Memory B cell (primary cell): ENCODE data around the gene SPAG9.

Source experiments
- ATAC-seq: fragments of 150-1000 bp; cut with Tn5 transposase; 2 replicates; pipeline ENCODE4 v1.10.0; 2021; ENCODE audit warnings: low read depth, mild to moderate bottlenecking, moderate library complexity
- DNase-seq, 2 donors: peaks; one replicate each; pipeline ENCODE4 v3.0.0; 2022; ENCODE audit warnings: low spot score in 2 of 2
- H3K27ac Mint-ChIP-seq: one replicate; pipeline ENCODE4 v1.8.0; 2022; ENCODE audit warnings: mild to moderate bottlenecking, moderate library complexity, mixed read lengths
- H3K27me3 Mint-ChIP-seq: one replicate; pipeline ENCODE4 v1.8.0; 2022; ENCODE audit warnings: mixed read lengths
- H3K36me3 Mint-ChIP-seq: one replicate; pipeline ENCODE4 v1.8.0; 2022; ENCODE audit warnings: mild to moderate bottlenecking, mixed read lengths
- H3K4me1 Mint-ChIP-seq: one replicate; pipeline ENCODE4 v1.8.0; 2022; ENCODE audit warnings: mixed read lengths
- H3K4me3 Mint-ChIP-seq: one replicate; pipeline ENCODE4 v1.8.0; 2022; ENCODE audit warnings: mild to moderate bottlenecking, moderate library complexity, mixed read lengths
- H3K9me3 Mint-ChIP-seq: one replicate; pipeline ENCODE4 v1.8.0; 2022; ENCODE audit warnings: mixed read lengths

Gene SPAG9, protein sequence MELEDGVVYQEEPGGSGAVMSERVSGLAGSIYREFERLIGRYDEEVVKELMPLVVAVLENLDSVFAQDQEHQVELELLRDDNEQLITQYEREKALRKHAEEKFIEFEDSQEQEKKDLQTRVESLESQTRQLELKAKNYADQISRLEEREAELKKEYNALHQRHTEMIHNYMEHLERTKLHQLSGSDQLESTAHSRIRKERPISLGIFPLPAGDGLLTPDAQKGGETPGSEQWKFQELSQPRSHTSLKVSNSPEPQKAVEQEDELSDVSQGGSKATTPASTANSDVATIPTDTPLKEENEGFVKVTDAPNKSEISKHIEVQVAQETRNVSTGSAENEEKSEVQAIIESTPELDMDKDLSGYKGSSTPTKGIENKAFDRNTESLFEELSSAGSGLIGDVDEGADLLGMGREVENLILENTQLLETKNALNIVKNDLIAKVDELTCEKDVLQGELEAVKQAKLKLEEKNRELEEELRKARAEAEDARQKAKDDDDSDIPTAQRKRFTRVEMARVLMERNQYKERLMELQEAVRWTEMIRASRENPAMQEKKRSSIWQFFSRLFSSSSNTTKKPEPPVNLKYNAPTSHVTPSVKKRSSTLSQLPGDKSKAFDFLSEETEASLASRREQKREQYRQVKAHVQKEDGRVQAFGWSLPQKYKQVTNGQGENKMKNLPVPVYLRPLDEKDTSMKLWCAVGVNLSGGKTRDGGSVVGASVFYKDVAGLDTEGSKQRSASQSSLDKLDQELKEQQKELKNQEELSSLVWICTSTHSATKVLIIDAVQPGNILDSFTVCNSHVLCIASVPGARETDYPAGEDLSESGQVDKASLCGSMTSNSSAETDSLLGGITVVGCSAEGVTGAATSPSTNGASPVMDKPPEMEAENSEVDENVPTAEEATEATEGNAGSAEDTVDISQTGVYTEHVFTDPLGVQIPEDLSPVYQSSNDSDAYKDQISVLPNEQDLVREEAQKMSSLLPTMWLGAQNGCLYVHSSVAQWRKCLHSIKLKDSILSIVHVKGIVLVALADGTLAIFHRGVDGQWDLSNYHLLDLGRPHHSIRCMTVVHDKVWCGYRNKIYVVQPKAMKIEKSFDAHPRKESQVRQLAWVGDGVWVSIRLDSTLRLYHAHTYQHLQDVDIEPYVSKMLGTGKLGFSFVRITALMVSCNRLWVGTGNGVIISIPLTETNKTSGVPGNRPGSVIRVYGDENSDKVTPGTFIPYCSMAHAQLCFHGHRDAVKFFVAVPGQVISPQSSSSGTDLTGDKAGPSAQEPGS (N-terminal part only)

DNA sequence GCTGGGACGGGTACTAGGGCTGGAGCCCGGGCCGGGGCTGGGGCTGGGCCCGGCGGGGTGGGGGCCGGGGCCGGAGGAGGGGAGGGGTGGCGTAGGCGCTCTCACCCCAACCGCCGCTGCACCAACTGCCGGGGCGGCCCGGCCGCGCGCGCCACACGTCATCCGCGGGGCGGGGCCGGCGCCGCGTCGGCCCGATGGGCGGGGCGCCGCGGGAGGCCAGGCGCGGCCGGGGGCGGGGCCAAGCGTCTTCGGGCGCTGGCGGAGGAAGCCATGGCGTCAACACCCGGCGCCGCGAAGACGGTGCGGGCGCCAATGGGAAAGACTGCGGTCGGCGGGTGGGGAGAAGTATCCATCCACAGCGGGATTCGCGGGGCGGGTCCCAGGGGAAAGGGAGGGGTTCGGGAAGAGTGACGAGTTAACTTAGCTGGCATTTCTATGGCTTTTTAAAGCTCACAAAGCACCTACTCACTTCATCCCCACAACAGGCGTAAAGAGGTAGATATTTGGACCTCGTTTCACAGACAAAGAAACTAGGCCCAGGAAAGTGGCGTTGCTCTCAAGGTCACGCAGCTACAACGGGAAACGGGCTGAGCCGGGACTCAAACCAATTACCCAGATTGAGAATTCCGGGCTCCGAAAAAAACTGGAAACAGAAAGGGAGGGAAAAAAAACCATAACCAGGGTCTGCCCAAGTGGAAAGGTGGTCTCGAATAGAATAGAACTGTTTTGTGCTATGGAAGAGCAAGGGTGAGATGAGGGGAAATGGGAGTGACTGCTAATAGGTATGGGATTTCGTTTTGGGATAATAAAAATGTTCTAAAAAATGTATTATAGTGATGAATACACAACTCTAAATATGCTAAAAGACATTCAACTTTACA is at the start of gene SPAG9:
SPAG9 (minus strand) TSS at position 130 of the 881 bp plus-strand sequence. CDS start 212 bp downstream, outside the sequence.
- Mint-ChIP-seq H3K36me3 (no peaks in the 10 kb centered on the region), H3K4me3 (peak within 1 kb of the TSS; percentile 97), H3K4me1 (peaks cover 21% of the 10 kb centered on the region), H3K9me3 (no peaks in the 10 kb centered on the region), H3K27ac (peak within 1 kb of the TSS; percentile 96), H3K27me3 (no peaks in the 10 kb centered on the region)
- ATAC-seq, result peak; percentile 83
- DNase-seq, result peak; percentile 87

DNA sequence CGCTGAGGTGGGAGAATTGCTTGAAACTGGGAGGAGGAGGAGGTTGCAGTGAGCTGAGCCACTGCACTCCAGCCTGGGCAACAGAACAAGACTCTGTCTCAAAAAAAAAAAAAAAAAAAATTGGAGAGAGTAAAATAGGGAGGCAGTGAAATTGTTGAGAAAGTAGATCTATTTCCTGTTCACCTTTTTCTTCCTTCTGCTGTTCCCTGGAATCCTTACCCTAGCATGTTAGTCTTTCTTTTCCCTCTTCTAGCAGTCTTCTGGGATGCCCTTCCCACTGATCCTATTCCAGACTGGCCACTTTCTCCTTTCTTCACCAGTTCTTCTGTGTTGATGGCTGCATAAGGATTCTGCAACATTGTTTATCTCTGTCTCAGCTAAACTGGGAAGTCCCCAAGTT is 48.7 kb upstream of the SPAG9 start:
- DNase-seq, result no peak
- H3K9me3 Mint-ChIP-seq, result no peaks in the 10 kb centered on the region
- no peaks in the 10 kb centered on the region for H3K27me3 Mint-ChIP-seq
- no peak for ATAC-seq
- H3K27ac Mint-ChIP-seq, result no peak overlapping the region
- H3K36me3 Mint-ChIP-seq, result peaks cover 12% of the 10 kb centered on the region
- no peak overlapping the region for H3K4me3 Mint-ChIP-seq
- H3K4me1 Mint-ChIP-seq, result peaks cover 17% of the 10 kb centered on the region

DNA sequence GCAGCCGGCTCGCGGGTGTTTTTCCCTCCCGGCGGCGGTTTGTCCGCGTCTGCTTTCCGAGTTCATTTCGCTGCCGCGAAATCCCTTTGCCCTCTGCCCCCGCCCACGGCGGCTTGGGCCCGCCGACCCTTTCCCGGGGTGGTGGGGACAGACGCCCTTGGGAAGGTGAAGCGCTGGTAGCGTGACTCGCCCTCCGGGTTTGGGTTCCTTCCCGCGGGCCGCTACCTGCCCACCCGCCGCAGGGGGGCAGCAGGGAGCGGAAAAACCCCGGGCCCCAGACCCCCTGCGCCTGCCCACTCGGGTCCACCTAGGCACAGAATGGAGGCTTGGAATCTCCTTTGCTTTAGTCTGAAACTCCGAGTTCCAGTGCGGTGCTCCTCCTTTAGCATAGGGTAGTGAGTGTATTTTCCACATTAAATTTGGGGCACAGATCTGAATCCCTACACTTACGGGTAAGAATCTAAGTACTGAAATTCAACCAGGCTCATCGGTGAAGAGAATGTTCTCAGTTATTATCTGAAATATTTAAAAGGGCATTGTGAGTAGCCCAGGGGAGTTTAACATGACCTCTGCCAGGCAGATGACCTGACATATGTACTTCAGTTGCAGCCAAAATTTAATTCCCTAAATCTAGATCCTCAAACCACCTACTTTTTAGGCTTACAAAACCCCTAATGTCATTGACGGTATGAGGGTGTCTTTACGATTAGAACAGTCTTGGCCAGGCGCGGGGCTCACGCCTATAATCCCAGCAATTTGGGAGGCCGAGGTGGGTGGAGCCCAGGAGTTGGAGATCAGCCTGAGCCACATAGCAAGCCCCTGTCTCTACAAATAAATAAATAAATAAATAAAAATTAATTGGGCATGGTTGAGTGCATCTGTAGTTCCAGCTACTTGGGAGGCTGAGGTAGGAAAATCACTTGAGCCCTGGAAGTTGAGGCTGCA is 46.6 kb upstream of the SPAG9 start:
- no peaks in the 10 kb centered on the region for H3K9me3 Mint-ChIP-seq
- H3K4me1 Mint-ChIP-seq, result peaks cover 17% of the 10 kb centered on the region
- DNase-seq (peak; percentile 68 to 80), ATAC-seq (peak; percentile 66)
- no peaks in the 10 kb centered on the region for H3K27me3 Mint-ChIP-seq
- H3K27ac Mint-ChIP-seq, result peak overlapping the region; percentile 91
- peaks cover 12% of the 10 kb centered on the region for H3K36me3 Mint-ChIP-seq
- peak overlapping the region; percentile 83 for H3K4me3 Mint-ChIP-seq

DNA sequence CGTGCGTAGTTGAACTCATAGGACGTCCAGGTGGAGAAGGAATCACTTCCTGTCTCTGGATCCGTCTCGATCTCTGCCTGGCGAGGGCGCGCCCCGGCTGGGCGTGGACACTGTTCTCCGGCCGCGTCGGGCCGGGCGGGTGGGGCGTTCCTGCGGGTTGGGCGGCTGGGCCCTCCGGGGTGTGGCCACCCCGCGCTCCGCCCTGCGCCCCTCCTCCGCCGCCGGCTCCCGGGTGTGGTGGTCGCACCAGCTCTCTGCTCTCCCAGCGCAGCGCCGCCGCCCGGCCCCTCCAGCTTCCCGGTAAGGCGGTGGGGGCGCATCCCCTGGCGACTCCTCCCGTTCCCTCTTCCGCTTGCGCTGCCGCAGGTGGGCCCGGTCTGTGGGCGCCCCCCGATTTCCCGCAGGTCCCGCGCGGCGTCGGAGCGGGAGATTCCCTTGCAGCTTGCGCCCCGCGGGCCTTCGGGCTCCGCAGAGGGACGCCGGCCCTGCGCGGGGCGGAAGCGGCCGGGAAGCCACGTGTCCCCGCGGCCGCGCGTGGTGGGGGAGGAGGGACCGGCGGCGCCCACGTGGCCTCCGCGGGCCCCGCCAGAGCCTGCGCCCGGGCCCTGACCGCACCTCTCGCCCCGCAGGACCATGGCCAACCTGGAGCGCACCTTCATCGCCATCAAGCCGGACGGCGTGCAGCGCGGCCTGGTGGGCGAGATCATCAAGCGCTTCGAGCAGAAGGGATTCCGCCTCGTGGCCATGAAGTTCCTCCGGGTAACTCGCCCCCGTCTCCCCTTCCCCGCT is 45.7 kb upstream of the SPAG9 start, which contains the start of gene NME2:
NME2 (plus strand) TSS at position 214 of the 789 bp plus-strand sequence; CDS start at position 634, 420 bp downstream.
- Mint-ChIP-seq H3K36me3 (peaks cover 19% of the 10 kb centered on the region), H3K4me3 (peak within 1 kb of the TSS; percentile 96), H3K9me3 (no peaks in the 10 kb centered on the region), H3K27me3 (no peaks in the 10 kb centered on the region), H3K27ac (peak within 1 kb of the TSS; percentile 91), H3K4me1 (peaks cover 17% of the 10 kb centered on the region)
- DNase-seq, result peak; percentile 56 to 67
- ATAC-seq, result peak; percentile 77

DNA sequence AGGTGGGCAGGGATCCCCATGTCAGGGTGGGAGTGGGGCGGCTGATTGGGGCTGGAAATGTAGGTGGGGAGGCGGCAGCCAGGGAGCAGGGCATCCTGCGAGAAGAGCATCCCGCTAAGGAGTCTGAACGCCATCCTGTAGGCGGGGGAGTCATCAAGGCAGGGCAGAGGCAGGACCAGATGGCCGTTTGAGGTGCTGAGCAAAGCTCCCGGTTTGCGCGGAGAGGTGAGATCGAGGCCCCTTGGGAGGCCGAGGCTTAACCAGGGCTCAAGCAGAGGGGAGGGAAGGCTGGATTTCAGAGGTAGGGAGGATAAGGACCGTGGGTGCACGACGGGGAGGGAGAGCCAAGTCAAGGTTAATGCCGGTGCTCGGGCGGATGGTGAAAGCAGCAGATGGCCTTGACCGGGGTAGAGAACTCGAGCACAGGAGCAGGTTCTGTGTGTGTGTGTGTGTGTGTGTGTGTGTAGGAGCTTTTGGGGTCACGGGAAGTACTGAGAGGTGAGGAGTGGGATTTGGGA is 45.1 kb upstream of the SPAG9 start:
- H3K27me3 Mint-ChIP-seq, result no peaks in the 10 kb centered on the region
- peak; percentile 30 for ATAC-seq
- H3K36me3 Mint-ChIP-seq, result peaks cover 20% of the 10 kb centered on the region
- peaks cover 17% of the 10 kb centered on the region for H3K4me1 Mint-ChIP-seq
- DNase-seq, result peak in 1 of 2 donors; percentile 7
- peak overlapping the region; percentile 96 for H3K4me3 Mint-ChIP-seq
- H3K9me3 Mint-ChIP-seq, result no peaks in the 10 kb centered on the region
- peak overlapping the region; percentile 91 for H3K27ac Mint-ChIP-seq

DNA sequence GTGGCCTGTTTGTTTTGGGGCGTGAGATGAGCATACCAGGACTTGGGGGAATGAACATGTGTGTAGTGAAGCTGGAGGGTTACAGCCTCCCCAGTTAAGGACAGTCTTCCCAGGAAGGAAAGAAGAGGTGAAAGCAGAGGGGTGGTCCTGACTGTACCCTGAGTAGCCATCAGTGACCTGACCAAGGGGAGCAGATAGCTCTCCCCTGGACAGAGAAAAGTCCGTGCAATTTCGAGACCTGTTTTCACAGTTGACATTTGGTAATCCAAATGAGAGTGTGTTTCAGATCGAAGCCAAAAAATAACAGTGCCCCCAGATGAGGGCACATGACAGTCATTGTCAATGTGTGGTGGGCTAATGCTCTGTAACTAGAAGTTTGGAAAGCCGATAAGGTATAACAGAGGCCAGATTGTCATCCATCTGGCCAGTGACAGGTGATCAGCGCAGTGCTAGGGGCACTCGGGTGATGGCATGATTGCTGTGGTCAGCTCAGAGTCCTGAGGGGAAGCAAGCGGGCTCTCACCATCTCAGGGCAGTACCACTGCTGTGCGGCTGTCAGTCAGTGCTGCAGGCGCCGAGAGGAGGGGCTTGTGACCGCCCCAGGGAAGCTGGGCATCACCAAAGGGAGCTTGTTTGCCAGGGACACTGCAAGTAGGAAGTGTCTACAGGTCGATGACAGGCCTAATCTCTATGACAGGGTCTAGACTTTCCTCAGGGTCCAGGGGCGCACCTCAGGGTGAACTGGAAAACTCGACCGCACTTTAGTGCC is 44.4 kb upstream of the SPAG9 start:
- ATAC-seq (no peak), DNase-seq (no peak)
- peaks cover 17% of the 10 kb centered on the region for H3K4me1 Mint-ChIP-seq
- H3K36me3 Mint-ChIP-seq, result peaks cover 22% of the 10 kb centered on the region
- peak overlapping the region; percentile 91 for H3K27ac Mint-ChIP-seq
- no peaks in the 10 kb centered on the region for H3K9me3 Mint-ChIP-seq
- H3K4me3 Mint-ChIP-seq, result peak overlapping the region; percentile 96
- H3K27me3 Mint-ChIP-seq, result no peaks in the 10 kb centered on the region

DNA sequence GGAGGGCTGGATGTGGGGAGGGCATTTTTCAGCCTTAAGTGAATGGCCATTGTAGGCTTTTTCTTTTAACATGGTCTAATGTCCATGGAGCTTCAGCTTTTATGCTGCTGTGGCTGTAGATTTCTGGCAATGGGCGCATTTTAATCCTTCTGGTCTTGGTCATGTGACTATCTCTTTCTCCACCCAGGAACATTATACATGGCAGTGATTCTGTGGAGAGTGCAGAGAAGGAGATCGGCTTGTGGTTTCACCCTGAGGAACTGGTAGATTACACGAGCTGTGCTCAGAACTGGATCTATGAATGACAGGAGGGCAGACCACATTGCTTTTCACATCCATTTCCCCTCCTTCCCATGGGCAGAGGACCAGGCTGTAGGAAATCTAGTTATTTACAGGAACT is 40.9 kb upstream of the SPAG9 start:
- Mint-ChIP-seq H3K27me3 (no peaks in the 10 kb centered on the region), H3K9me3 (no peaks in the 10 kb centered on the region), H3K27ac (no peak overlapping the region), H3K36me3 (peaks cover 20% of the 10 kb centered on the region), H3K4me3 (no peak overlapping the region), H3K4me1 (peaks cover 13% of the 10 kb centered on the region)
- no peak for DNase-seq
- no peak for ATAC-seq

DNA sequence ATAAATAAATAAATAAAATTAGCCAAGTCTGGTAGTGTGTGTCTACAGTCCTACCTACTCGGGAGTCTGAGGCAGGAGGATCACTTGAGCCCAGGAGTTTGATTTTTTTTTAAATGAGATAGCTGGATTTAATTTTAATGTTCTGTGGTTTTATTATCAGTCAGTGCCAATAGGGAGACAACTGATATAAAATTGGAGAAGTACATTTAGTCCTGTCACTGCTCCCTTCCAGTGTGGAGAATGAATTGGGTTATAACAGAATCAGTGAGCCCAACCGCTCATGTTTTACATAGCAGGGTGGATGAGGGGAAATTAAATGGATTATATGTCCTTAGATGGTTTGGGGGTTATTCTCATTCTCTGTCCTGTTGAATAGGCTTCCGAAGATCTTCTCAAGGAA is 38.9 kb upstream of the SPAG9 start:
- Mint-ChIP-seq H3K27ac (no peak overlapping the region), H3K36me3 (peaks cover 20% of the 10 kb centered on the region), H3K4me1 (peaks cover 3% of the 10 kb centered on the region), H3K27me3 (no peaks in the 10 kb centered on the region), H3K9me3 (no peaks in the 10 kb centered on the region), H3K4me3 (no peak overlapping the region)
- ATAC-seq (no peak), DNase-seq (no peak)

DNA sequence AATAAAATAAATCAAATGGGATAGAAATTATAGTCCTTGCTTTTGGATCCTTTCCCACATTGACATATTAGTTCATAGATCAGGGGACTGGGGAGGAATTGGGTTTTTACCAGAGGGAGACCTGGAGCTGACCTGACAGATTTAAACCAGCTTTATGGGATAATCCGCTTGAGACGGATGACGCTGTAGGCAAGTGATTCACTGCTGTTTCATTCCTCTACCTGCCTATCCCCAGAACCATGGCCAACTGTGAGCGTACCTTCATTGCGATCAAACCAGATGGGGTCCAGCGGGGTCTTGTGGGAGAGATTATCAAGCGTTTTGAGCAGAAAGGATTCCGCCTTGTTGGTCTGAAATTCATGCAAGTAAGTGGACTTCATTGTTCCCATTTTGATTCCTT is 34.7 kb upstream of the SPAG9 start:
- Mint-ChIP-seq H3K4me3 (no peak overlapping the region), H3K27me3 (no peaks in the 10 kb centered on the region), H3K4me1 (peaks cover 3% of the 10 kb centered on the region), H3K27ac (no peak overlapping the region), H3K36me3 (peaks cover 7% of the 10 kb centered on the region), H3K9me3 (no peaks in the 10 kb centered on the region)
- no peak for DNase-seq
- no peak for ATAC-seq

DNA sequence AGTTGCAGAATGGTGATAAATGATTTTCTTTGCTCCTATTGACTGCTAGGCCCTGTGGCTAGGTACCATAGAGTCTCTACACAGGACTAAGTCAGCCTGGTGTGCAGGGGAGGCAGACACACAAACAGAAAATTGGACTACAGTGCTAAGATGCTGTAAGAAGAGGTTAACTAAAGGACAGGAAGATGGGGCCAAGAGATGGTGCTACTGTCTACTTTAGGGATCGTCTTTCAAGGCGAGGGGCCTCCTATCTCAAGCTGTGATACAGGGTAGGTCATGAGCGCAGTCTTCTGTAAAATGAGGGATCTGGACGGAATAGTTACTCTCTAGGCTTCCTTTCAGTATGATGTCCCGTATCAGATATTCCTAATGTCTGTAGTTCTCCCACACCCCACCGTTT is 33.5 kb upstream of the SPAG9 start:
- no peak overlapping the region for H3K4me3 Mint-ChIP-seq
- peaks cover 4% of the 10 kb centered on the region for H3K36me3 Mint-ChIP-seq
- DNase-seq (no peak), ATAC-seq (no peak)
- no peaks in the 10 kb centered on the region for H3K9me3 Mint-ChIP-seq
- H3K27me3 Mint-ChIP-seq, result no peaks in the 10 kb centered on the region
- H3K4me1 Mint-ChIP-seq, result peaks cover 3% of the 10 kb centered on the region
- H3K27ac Mint-ChIP-seq, result no peak overlapping the region
